Measurements from ENCODE around the gene FUT8.

The FUT8 gene

DNA sequence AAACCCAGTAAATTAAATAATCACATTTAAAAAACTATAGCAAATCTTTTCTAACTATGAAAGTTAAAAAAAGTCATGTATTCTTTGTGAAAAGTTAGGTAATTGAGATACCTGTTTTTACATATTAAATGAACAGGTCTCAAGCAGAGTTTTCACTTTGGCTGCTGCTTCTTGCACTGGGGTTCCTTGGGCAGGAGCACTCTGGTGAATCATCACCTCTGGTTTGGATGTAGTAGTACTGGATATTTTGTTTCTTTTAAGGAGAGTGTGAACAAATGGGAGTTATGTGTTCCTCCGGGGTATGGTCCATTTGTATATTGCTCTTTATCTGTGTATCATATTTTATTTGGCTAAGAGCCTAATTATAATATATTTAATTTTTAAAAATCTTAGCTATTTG lies 82.7 kb downstream of the FUT8 start:
- intact Hi-C loops (cut with DNase I; ENCODE audit: low total_unique reads), result no loop called here
- no peak for DNase-seq
- Histone ChIP-seq H3K9me3 (no peaks in the 10 kb centered on the region), H3K4me1 (no peaks in the 10 kb centered on the region), H3K27me3 (no peaks in the 10 kb centered on the region), H3K27ac (no peak overlapping the region), H3K4me3 (no peak overlapping the region), H3K36me3 (no peaks in the 10 kb centered on the region)
- TF ChIP-seq, protein P1, sequence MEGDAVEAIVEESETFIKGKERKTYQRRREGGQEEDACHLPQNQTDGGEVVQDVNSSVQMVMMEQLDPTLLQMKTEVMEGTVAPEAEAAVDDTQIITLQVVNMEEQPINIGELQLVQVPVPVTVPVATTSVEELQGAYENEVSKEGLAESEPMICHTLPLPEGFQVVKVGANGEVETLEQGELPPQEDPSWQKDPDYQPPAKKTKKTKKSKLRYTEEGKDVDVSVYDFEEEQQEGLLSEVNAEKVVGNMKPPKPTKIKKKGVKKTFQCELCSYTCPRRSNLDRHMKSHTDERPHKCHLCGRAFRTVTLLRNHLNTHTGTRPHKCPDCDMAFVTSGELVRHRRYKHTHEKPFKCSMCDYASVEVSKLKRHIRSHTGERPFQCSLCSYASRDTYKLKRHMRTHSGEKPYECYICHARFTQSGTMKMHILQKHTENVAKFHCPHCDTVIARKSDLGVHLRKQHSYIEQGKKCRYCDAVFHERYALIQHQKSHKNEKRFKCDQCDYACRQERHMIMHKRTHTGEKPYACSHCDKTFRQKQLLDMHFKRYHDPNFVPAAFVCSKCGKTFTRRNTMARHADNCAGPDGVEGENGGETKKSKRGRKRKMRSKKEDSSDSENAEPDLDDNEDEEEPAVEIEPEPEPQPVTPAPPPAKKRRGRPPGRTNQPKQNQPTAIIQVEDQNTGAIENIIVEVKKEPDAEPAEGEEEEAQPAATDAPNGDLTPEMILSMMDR (IDR thresholded peaks at IDR 0.05), result no peak

DNA sequence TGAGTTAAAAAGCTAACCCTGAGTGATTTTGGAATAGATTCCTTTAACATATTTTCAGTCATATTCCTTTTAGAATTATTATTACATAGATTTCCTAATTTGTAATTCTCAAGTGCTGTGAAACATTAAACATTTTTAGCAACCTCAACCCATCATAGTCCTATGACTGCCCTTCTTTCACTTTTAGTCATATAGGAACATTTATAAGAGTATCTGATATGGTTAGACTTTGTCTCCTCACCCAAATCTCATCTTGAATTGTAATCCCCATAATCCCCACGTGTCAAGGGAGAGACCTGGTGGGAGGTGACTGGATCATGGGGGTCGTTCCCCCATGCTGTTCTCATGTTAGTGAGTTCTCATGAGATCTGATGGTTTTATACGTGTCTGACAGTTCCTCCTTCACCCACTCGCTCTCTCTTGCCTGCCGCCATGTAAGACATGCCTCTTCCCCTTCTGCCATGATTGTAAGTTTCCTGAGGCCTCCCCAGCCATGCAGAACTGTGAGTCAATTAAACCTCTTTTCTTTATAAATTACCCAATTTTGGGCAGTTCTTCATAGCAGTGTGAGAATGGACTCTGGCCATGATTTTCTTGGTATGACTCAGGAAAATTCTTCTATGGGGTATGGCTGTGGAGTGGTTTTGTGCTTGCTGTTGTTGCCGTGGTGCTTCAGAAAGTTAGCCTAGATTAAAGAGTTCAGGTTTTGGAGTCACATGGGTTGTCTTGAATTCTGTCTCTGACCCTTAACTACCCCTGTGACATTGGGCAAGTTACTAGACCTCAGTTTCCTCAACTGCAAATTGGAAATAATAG lies 83.9 kb downstream of the FUT8 start:
- TF ChIP-seq, protein P1 (IDR thresholded peaks at IDR 0.05), result no peak
- H3K4me1 ChIP-seq, result no peaks in the 10 kb centered on the region
- no peaks in the 10 kb centered on the region for H3K9me3 ChIP-seq
- no peak for DNase-seq
- no peaks in the 10 kb centered on the region for H3K36me3 ChIP-seq
- no peaks in the 10 kb centered on the region for H3K27me3 ChIP-seq
- no peak overlapping the region for H3K4me3 ChIP-seq
- intact Hi-C loops (cut with DNase I; ENCODE audit: low total_unique reads), result no loop called here
- no peak overlapping the region for H3K27ac ChIP-seq

- H3K27ac ChIP-seq, result no peak overlapping the region
- DNase-seq, result no peak
- no peaks in the 10 kb centered on the region for H3K9me3 ChIP-seq
- TF ChIP-seq, protein P1 (IDR thresholded peaks at IDR 0.05), result no peak
- H3K36me3 ChIP-seq, result no peaks in the 10 kb centered on the region
- H3K4me1 ChIP-seq, result peaks cover 0 to 10% (median 0%) of the 10 kb centered on the region in 4 donors
- intact Hi-C loops (cut with DNase I; ENCODE audit: low total_unique reads), result no loop called here
- no peaks in the 10 kb centered on the region for H3K27me3 ChIP-seq
- no peak overlapping the region for H3K4me3 ChIP-seq
Measured at GRCh38 chr14:65499138-65499537, 86.6 kb downstream of the FUT8 start.

- Histone ChIP-seq H3K4me3 (no peak overlapping the region), H3K27ac (no peak overlapping the region), H3K27me3 (no peaks in the 10 kb centered on the region), H3K9me3 (no peaks in the 10 kb centered on the region), H3K4me1 (peaks cover 0 to 10% (median 0%) of the 10 kb centered on the region in 4 donors), H3K36me3 (no peaks in the 10 kb centered on the region)
- DNase-seq, result no peak
- intact Hi-C loops (cut with DNase I; ENCODE audit: low total_unique reads), result no loop called here
- TF ChIP-seq, protein P1 (IDR thresholded peaks at IDR 0.05), result no peak
Measured at GRCh38 chr14:65500075-65500474, 87.5 kb downstream of the FUT8 start.

GRCh38 chr14:65501328-65501727 lies 88.8 kb downstream of the FUT8 start:
- no peaks in the 10 kb centered on the region for H3K9me3 ChIP-seq
- TF ChIP-seq, protein P1 (IDR thresholded peaks at IDR 0.05), result no peak
- no peak overlapping the region for H3K27ac ChIP-seq
- DNase-seq, result no peak
- no peak overlapping the region for H3K4me3 ChIP-seq
- intact Hi-C loops (cut with DNase I; ENCODE audit: low total_unique reads), result no loop called here
- no peaks in the 10 kb centered on the region for H3K36me3 ChIP-seq
- no peaks in the 10 kb centered on the region for H3K27me3 ChIP-seq
- peaks cover 0 to 10% (median 0%) of the 10 kb centered on the region in 4 donors for H3K4me1 ChIP-seq

Data from tibial artery (tissue), 4 donors.